BJ (cell line): Measurements from ENCODE around the gene CNIH1. TPM values are rescaled to one million over a fixed set of nuclear protein-coding genes. Genes with fewer than 3 reads are reported as not detected.

ENCODE experiments used
- CTCF ChIA-PET: fragments of 350-600 bp; formaldehyde crosslinking; extraction: SDS; loops from one replicate; lab custom pipeline; 2021; ENCODE audit warnings: antibody characterized with exemption, inconsistent platforms; lab: Yijun Ruan, JAX
- POLR2A ChIA-PET: fragments of 300-600 bp; sonication (Branson Sonifier 250); formaldehyde crosslinking; extraction: SDS; loops from one replicate; lab custom pipeline; 2021; ENCODE audit warnings: antibody characterized with exemption; lab: Charles Lee
- DNase-seq: peaks from one replicate; pipeline ENCODE4 v3.0.0-alpha.2; 2011; ENCODE audit warnings: low read depth
- H3K27me3 ChIP-seq: 2 replicates; pipeline ENCODE4 v1.6.0; 2011; ENCODE audit warnings: low read length; ENCODE audit not compliant: control insufficient read depth, insufficient read depth
- H3K36me3 ChIP-seq: 2 replicates; pipeline ENCODE4 v1.5.1; 2011; ENCODE audit warnings: low read length; ENCODE audit not compliant: control insufficient read depth, insufficient read depth
- H3K4me3 ChIP-seq: 2 replicates; pipeline ENCODE4 v1.5.1; 2011; ENCODE audit warnings: low read depth, mild to moderate bottlenecking, control low read depth, low read length
- polyA plus RNA-seq: library from polyadenylated mRNA; depleted of rRNA; stranded (reverse); fragments of >200 nt; gene quantifications from 2 replicates; pipeline ENCODE4 v1.2.3, GENCODE V29; 2011
- TF ChIP-seq, protein P1 (sequence below): IDR thresholded peaks from 2 replicates; pipeline ENCODE4 v1.5.1; 2011; ENCODE audit warnings: low read depth, mild to moderate bottlenecking, control low read depth, inconsistent platforms, low read length, moderate library complexity; ENCODE audit not compliant: insufficient read depth

Gene CNIH1
- polyA plus RNA-seq, 1 experiment, result 313 TPM

DNA sequence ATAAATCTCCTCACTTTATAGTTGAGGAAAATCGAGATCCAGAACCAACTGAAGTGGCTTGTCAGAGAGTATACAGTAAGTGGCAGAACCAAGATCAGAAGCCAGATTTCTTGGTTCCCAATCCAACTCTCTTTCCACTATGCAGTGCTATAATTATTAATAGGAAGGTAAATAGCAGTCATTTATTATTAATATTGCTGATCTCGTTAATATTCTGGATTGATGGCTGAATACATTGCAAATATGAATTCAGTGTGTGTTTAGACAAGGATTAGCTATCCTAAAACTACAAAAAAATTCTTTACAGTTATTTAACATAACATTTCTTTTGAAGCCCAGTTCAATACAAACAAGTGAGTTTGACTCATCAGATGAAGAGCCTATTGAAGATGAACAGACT, 41.6 kb downstream of the CNIH1 start:
- ChIA-PET CTCF (no interaction called here), POLR2A (no interaction called here)
- TF ChIP-seq, protein P1, sequence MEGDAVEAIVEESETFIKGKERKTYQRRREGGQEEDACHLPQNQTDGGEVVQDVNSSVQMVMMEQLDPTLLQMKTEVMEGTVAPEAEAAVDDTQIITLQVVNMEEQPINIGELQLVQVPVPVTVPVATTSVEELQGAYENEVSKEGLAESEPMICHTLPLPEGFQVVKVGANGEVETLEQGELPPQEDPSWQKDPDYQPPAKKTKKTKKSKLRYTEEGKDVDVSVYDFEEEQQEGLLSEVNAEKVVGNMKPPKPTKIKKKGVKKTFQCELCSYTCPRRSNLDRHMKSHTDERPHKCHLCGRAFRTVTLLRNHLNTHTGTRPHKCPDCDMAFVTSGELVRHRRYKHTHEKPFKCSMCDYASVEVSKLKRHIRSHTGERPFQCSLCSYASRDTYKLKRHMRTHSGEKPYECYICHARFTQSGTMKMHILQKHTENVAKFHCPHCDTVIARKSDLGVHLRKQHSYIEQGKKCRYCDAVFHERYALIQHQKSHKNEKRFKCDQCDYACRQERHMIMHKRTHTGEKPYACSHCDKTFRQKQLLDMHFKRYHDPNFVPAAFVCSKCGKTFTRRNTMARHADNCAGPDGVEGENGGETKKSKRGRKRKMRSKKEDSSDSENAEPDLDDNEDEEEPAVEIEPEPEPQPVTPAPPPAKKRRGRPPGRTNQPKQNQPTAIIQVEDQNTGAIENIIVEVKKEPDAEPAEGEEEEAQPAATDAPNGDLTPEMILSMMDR, result no peak
- no peak for DNase-seq
- Histone ChIP-seq H3K36me3 (no peaks in the 10 kb centered on the region), H3K4me3 (no peak overlapping the region), H3K27me3 (no peaks in the 10 kb centered on the region)

DNA sequence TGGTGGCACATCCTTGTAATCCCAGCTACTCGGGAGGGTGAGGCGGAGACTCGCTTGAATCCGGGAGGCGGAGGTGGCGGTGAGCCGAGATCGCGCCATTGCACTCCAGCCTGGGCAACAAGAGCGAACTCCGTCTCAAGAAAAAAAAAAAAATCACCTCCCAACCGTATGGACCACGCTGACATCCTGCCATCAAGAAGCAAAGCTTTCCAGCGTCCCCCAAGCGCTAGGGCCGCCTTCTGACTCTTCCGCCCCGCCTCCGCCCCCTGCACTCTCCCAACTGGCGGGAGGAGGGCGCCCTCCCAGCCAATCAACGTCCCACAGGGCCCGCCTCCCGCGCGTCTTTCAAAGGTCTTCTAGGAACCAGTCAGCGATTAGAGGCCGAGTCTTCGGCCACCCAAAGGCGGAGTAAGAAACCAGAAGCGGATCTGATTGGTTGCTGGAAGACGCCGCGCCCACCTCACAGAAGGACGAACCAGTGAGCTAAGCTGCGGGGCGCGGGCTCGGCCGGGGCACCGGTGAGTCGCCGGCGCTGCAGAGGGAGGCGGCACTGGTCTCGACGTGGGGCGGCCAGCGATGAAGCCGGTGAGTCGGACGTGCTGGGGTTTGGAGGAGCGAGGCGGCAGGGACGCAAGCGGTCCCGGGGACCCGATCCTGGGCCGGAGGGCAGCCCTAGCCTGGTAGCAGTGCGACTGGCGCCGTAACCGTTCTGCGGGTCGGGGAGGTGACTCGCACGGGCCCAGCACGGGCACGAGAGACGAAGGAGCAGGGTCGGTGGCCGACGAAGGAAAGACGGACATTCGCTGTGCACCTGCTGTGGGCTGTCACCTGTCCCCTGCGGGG, 44.5 kb downstream of the CNIH1 start, which contains the start of gene CDKN3:
Gene CDKN3 (plus strand): TSS at position 515 of the 843 bp plus-strand sequence. CDS start 62 bp downstream, at position 577.
- DNase-seq, result peak; percentile 94
- Histone ChIP-seq H3K27me3 (no peaks in the 10 kb centered on the region), H3K36me3 (no peaks in the 10 kb centered on the region), H3K4me3 (peak within 1 kb of the TSS; percentile 65)
- CTCF ChIA-PET, result interaction anchor here (0.7 to 1.7 kb wide), 5 partner anchors 13 to 214 kb away, joined by 3 to 6 read pairs (median 4); no protein-coding TSS in a partner anchor
- POLR2A ChIA-PET, result interaction anchor here (0.6 to 1.1 kb wide), 2 partner anchors 11 to 24 kb away, joined by 3 read pairs; no protein-coding TSS in a partner anchor
- TF ChIP-seq, protein P1, result peak; percentile 64

DNA sequence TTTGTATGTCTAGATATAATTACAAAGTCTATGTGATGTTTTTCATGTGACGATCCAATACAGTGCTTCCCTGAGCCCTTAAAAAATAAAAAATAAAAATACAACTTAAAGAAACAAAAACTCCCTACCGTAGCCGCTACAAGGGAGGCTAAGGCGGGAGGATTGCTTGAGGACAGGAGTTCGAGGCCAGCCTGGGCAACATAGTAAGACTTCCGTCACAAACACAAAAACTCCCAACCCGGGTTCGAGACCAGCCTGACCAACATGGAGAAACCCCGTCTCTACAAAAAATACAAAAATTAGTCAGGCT, 45.0 kb downstream of the CNIH1 start:
- CTCF ChIA-PET, result interaction anchor here (1.1 to 1.7 kb wide), 3 partner anchors 25 to 40 kb away, joined by 3 to 6 read pairs (median 5); no protein-coding TSS in a partner anchor
- TF ChIP-seq, protein P1, result no peak
- peak overlapping the region; percentile 64 for H3K4me3 ChIP-seq

DNA sequence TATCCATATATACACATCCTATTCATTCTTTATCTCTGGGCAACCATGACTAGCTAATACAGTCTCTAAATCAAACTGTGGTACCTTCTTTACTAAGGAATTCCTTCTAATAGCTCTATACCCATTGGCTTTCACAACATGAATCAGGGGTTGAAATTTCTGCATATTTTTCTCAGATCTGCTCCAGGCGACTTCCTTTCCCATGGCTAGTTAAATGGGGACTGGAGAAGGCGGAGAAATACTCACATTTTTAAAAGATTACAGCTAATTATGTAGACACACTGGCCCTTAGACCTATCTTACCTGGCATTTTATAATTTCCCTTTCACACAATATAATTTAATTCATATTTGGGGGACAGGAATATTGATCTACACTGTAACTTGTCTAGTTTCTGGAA, 45.5 kb downstream of the CNIH1 start:
- Histone ChIP-seq H3K36me3 (no peaks in the 10 kb centered on the region), H3K4me3 (no peak overlapping the region), H3K27me3 (no peaks in the 10 kb centered on the region)
- DNase-seq, result no peak
- ChIA-PET POLR2A (no interaction called here), CTCF (interaction anchor here (1.1 to 1.5 kb wide), 2 partner anchors 25 to 28 kb away, joined by 3 to 5 read pairs; no protein-coding TSS in a partner anchor)
- TF ChIP-seq, protein P1, result no peak

More for the DNA sequence above, 45.0 kb downstream of the CNIH1 start:
- Histone ChIP-seq H3K36me3 (no peaks in the 10 kb centered on the region), H3K27me3 (no peaks in the 10 kb centered on the region)
- no peak for DNase-seq
- POLR2A ChIA-PET, result no interaction called here

DNA sequence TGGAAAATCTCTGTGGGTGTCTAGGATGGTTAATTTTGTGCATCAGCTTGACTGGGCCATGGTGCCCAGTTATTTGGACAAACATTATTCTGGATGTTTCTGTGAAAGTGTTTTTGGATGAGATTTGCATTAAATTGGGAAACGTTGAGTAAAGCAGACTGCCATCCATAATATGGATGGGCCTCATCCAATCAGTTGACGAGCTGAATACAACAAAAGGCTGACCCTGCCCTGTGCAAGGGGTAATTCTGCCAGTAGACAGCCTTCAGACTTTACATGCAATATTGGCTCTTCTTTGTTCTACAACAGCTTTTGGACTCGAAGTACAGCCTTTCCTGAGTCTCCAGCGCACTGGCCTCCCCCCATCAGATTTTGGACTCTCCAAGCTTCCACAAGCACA, 45.9 kb downstream of the CNIH1 start:
- DNase-seq, result no peak
- Histone ChIP-seq H3K4me3 (no peak overlapping the region), H3K27me3 (no peaks in the 10 kb centered on the region), H3K36me3 (no peaks in the 10 kb centered on the region)
- TF ChIP-seq, protein P1, result no peak
- POLR2A ChIA-PET, result no interaction called here
- CTCF ChIA-PET, result interaction anchor here (1.1 kb wide), 1 partner anchor 25 kb away, joined by 3 read pairs; no protein-coding TSS in a partner anchor
